Naive thymus-derived CD4-positive, alpha-beta T cell (primary cell): ENCODE data around the gene GPR171. TPM values are rescaled to one million over a fixed set of nuclear protein-coding genes. Genes with fewer than 3 reads are reported as not detected.
"Not testable (repeated sequence)": the region's sequence is repeated elsewhere in the genome, so short reads cannot be mapped to it uniquely, and the experiment has no call there.

Source experiments
- ATAC-seq: fragments of 150-1000 bp; cut with Tn5 transposase; 2 replicates; pipeline ENCODE4 v1.10.0; 2021; ENCODE audit warnings: mild to moderate bottlenecking, moderate library complexity
- CTCF ChIA-PET: fragments of 350-600 bp; sonication (Branson Sonifier 250); formaldehyde crosslinking; loops from one replicate; lab custom pipeline; 2021; ENCODE audit warnings: antibody characterized with exemption; lab: Charles Lee
- POLR2A ChIA-PET: fragments of 350-600 bp; sonication (Branson Sonifier 250); formaldehyde crosslinking; loops from one replicate; lab custom pipeline; 2021; ENCODE audit warnings: antibody characterized with exemption, inconsistent platforms; lab: Charles Lee
- DNase-seq, 9 donors: peaks; one replicate each; pipeline versions ENCODE4 v3.0.0 to v3.0.0-alpha.2; 2020 to 2022; ENCODE audit warnings: mixed read lengths in 1 of 9
- H3K27ac ChIP-seq: one replicate; pipeline ENCODE4 v1.7.0; 2013; ENCODE audit warnings: mild to moderate bottlenecking, low read depth, low read length, moderate library complexity
- H3K27me3 ChIP-seq, 2 donors: one replicate each; pipeline ENCODE4 v1.7.0; 2013; ENCODE audit warnings: low read length in 2 of 2, mild to moderate bottlenecking in 2 of 2, moderate library complexity in 2 of 2; ENCODE audit not compliant: control insufficient read depth in 2 of 2, insufficient read depth in 2 of 2
- H3K36me3 ChIP-seq, 3 experiments: 1 replicate in 2 of 3; 2 replicates in 1 of 3; pipeline ENCODE4 v1.7.0; 2013; ENCODE audit warnings: low read length in 3 of 3, mild to moderate bottlenecking in 3 of 3, moderate library complexity in 1 of 3; ENCODE audit not compliant: insufficient read depth in 3 of 3, control insufficient read depth in 2 of 3
- H3K4me1 ChIP-seq, 2 donors: one replicate each; pipeline ENCODE4 v1.7.0; 2013; ENCODE audit warnings: low read length in 2 of 2, mild to moderate bottlenecking in 2 of 2, moderate library complexity in 1 of 2; ENCODE audit not compliant: control insufficient read depth in 2 of 2, insufficient read depth in 2 of 2
- H3K4me3 ChIP-seq: 2 replicates; pipeline ENCODE4 v1.7.0; 2013; ENCODE audit warnings: mild to moderate bottlenecking, low read length
- H3K9me3 ChIP-seq, 3 experiments: 1 replicate in 2 of 3; 2 replicates in 1 of 3; pipeline ENCODE4 v1.7.0; 2013; ENCODE audit warnings: low read length in 3 of 3; ENCODE audit not compliant: control insufficient read depth in 2 of 3
- H3K27ac Mint-ChIP-seq, 9 donors: one replicate each; pipeline ENCODE4 v1.8.0; 2020 to 2022; ENCODE audit warnings: mixed read lengths in 9 of 9, mild to moderate bottlenecking in 8 of 9, moderate library complexity in 5 of 9, inconsistent platforms in 2 of 9
- H3K27me3 Mint-ChIP-seq, 5 donors: one replicate each; pipeline ENCODE4 v1.8.0; 2021 to 2022; ENCODE audit warnings: mixed read lengths in 5 of 5, mild to moderate bottlenecking in 1 of 5
- H3K36me3 Mint-ChIP-seq, 5 donors: one replicate each; pipeline ENCODE4 v1.8.0; 2020 to 2022; ENCODE audit warnings: mixed read lengths in 5 of 5, mild to moderate bottlenecking in 3 of 5, inconsistent platforms in 1 of 5
- H3K4me1 Mint-ChIP-seq, 7 donors: one replicate each; pipeline ENCODE4 v1.8.0; 2020 to 2022; ENCODE audit warnings: mixed read lengths in 7 of 7, mild to moderate bottlenecking in 3 of 7, inconsistent platforms in 1 of 7
- H3K4me3 Mint-ChIP-seq, 10 donors: one replicate each; pipeline ENCODE4 v1.8.0; 2020 to 2022; ENCODE audit warnings: mild to moderate bottlenecking in 10 of 10, mixed read lengths in 10 of 10, moderate library complexity in 6 of 10, inconsistent platforms in 2 of 10
- H3K9me3 Mint-ChIP-seq, 11 donors: one replicate each; pipeline ENCODE4 v1.8.0; 2020 to 2022; ENCODE audit warnings: mixed read lengths in 11 of 11, mild to moderate bottlenecking in 4 of 11, inconsistent platforms in 1 of 11, moderate library complexity in 1 of 11
- intact Hi-C, 2 donors: fragments of 100-400 bp; cut with micrococcal nuclease; formaldehyde crosslinking; loops; one replicate each; pipeline ENCODE4 v1.15.1; 2023
- polyA plus RNA-seq, 2 donors: library from polyadenylated mRNA; unstranded; fragments of 300-500 nt; fragmentation: Illumina TruSeq; gene quantifications; one replicate each; pipeline ENCODE4 v1.2.3, GENCODE V29; 2021
- total RNA-seq, 6 experiments: library from RNA in 5 of 6; stranded (reverse) in 5 of 6; gene quantifications; 1 replicate in 5 of 6; 2 replicates in 1 of 6; pipeline ENCODE4 v1.2.3 and lab custom pipeline; 2021 to 2026

Gene GPR171
- total and polyA plus RNA-seq, 7 experiments from 2014 or later: 16.0 to 251 (median 65.5) TPM

DNA sequence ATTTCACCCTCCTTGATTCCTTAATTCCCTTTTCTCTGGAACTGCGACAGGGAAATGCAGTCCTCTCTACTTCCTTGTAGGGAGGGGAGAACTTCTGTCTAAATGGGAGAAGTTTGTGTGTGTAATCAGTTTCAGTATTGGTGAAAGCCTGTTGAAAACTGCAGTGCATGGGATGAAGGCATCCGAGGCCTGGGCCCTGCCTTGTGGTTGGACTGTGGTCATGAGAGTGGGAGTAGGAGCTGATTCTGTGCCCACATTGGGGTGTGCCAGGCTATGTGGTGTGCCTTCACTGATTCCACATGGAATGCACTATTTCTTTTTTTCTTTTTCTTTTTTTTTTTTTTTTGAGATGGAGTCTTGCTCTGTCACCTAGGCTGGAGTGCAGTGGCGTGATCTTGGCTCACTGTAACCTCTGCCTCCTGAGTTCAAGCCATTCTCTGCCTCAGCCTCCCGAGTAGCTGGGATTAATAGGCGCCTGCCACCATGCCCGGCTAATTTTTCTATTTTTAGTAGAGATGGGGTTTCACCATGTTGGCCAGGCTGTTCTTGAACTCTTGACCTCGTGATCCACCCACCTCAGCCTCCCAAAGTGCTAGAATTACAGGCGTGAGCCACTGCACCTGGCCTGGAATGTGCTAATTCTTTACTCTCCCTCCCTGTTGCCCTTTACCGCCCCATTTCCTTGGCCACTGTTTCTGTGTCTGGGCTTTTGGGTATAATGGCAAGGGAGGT lies 32.9 kb downstream of the GPR171 start:
- H3K4me3 Mint-ChIP-seq: peak overlapping the region in 7 of 10 donors; percentile 66 to 75 (median 69)

GRCh38 chr3:151169262-151169947 lies 33.6 kb downstream of the GPR171 start:
- DNase-seq: no peak
- Mint-ChIP-seq H3K36me3 (peaks cover 0 to 2% (median 0%) of the 10 kb centered on the region in 5 donors), H3K4me1 (peaks cover 28 to 57% (median 48%) of the 10 kb centered on the region in 7 donors), H3K4me3 (peak overlapping the region in 2 of 10 donors; percentile 41 to 68), H3K27me3 (no peaks in the 10 kb centered on the region), H3K9me3 (no peaks in the 10 kb centered on the region), H3K27ac (peak overlapping the region in 8 of 9 donors; percentile 18 to 89 (median 67))
- ATAC-seq: peak; percentile 45
- intact Hi-C loops: loop anchor here (5.0 kb wide), 1 partner anchor 748 kb away; no protein-coding TSS in a partner anchor
- Histone ChIP-seq H3K36me3 (no peaks in the 10 kb centered on the region), H3K4me1 (peaks cover 24 to 30% of the 10 kb centered on the region in 2 donors), H3K4me3 (no peak overlapping the region), H3K27ac (no peak overlapping the region), H3K27me3 (no peaks in the 10 kb centered on the region), H3K9me3 (no peaks in the 10 kb centered on the region)
- ChIA-PET CTCF (interaction anchor here (0.6 to 4.3 kb wide), 18 partner anchors 11 to 159 kb away, joined by 3 to 107 read pairs (median 9); partner anchors contain the start of gene P2RY14), POLR2A (interaction anchor here (1.2 to 6.4 kb wide), 4 partner anchors 32 to 138 kb away, joined by 4 to 70 read pairs (median 9); partner anchors contain the start of genes GPR171 and P2RY14)

More for the DNA sequence above, 32.9 kb downstream of the GPR171 start:
- H3K4me3 ChIP-seq, H3K36me3 Mint-ChIP-seq, H3K9me3 Mint-ChIP-seq, H3K27ac ChIP-seq, H3K27me3 ChIP-seq, H3K36me3 ChIP-seq, H3K9me3 ChIP-seq, H3K27me3 Mint-ChIP-seq: not testable (repeated sequence)
- ChIA-PET POLR2A (interaction anchor here (0.6 to 6.4 kb wide), 4 partner anchors 31 to 437 kb away, joined by 3 to 70 read pairs (median 4); partner anchors contain the start of genes GPR171 and P2RY14), CTCF (interaction anchor here (0.7 to 4.3 kb wide), 6 partner anchors 31 to 572 kb away, joined by 4 to 107 read pairs (median 20); partner anchors contain the start of gene P2RY14)
- H3K4me1 Mint-ChIP-seq: peaks cover 28 to 59% (median 48%) of the 10 kb centered on the region in 7 donors
- ATAC-seq (peak; percentile 62), DNase-seq (peak in 1 of 9 donors; percentile 62)
- intact Hi-C loops: loop anchor here (5.0 kb wide), 1 partner anchor 747 kb away; no protein-coding TSS in a partner anchor
- H3K27ac Mint-ChIP-seq: peak overlapping the region; percentile 65 to 92 (median 84)
- peaks cover 24 to 30% of the 10 kb centered on the region in 2 donors for H3K4me1 ChIP-seq

- Histone ChIP-seq H3K27me3 (no peaks in the 10 kb centered on the region), H3K36me3 (no peaks in the 10 kb centered on the region), H3K4me1 (peaks cover 24 to 30% of the 10 kb centered on the region in 2 donors), H3K4me3 (no peak overlapping the region), H3K9me3 (no peaks in the 10 kb centered on the region), H3K27ac (no peak overlapping the region)
- Mint-ChIP-seq H3K27ac (peak overlapping the region in 1 of 9 donors; percentile 31), H3K9me3 (no peaks in the 10 kb centered on the region), H3K36me3 (peaks cover 0 to 2% (median 0%) of the 10 kb centered on the region in 5 donors), H3K4me1 (peaks cover 28 to 48% (median 40%) of the 10 kb centered on the region in 7 donors), H3K27me3 (no peaks in the 10 kb centered on the region), H3K4me3 (no peak overlapping the region)
- DNase-seq (peak; percentile 55 to 79 (median 68)), ATAC-seq (peak; percentile 77)
- ChIA-PET POLR2A (interaction anchor here (1.2 to 6.4 kb wide), 5 partner anchors 33 to 139 kb away, joined by 3 to 70 read pairs (median 5); partner anchors contain the start of genes GPR171 and P2RY14), CTCF (interaction anchor here (0.6 to 4.3 kb wide), 37 partner anchors 11 to 669 kb away, joined by 3 to 107 read pairs (median 5); partner anchors contain the start of genes GPR171 and P2RY14)
- intact Hi-C loops: loop anchor here (1.0 to 5.0 kb wide), 6 partner anchors 42 to 749 kb away; no protein-coding TSS in a partner anchor
Measured at GRCh38 chr3:151168269-151169094, 34.5 kb downstream of the GPR171 start.

DNA sequence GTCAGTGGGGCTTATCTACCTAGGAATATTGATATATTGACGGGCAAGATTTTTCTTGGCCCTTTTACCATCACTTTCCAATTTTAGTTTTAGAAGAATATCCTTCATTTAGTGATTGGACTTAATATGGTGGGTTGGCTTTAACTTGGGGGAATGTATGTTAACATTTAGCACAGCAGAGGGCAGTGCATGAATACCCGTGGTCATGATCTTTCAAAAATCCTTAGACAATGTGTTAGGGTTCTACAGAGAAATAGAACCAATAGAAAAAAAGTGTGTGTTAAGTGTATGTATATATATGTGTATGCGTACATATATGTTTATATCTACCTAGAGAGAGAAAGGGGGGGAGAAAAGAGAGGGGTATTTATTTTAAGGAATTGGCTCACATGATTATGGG lies 36.9 kb downstream of the GPR171 start:
- no peaks in the 10 kb centered on the region for H3K36me3 ChIP-seq
- intact Hi-C loops: loop anchor here (1.0 to 5.0 kb wide), 2 partner anchors 161 to 751 kb away; no protein-coding TSS in a partner anchor
- ATAC-seq (no peak), DNase-seq (no peak)
- H3K9me3 Mint-ChIP-seq: no peaks in the 10 kb centered on the region
- no peak overlapping the region for H3K27ac ChIP-seq
- H3K4me3 Mint-ChIP-seq: no peak overlapping the region
- CTCF ChIA-PET: interaction anchor here (1.3 to 4.3 kb wide), 4 partner anchors 10 to 114 kb away, joined by 4 to 107 read pairs (median 20); partner anchors contain the start of gene P2RY14
- POLR2A ChIA-PET: no interaction called here
- H3K4me1 Mint-ChIP-seq: peaks cover 17 to 28% (median 20%) of the 10 kb centered on the region in 7 donors
- no peaks in the 10 kb centered on the region for H3K36me3 Mint-ChIP-seq
- no peaks in the 10 kb centered on the region for H3K27me3 ChIP-seq
- no peaks in the 10 kb centered on the region for H3K9me3 ChIP-seq
- peaks cover 14 to 16% of the 10 kb centered on the region in 2 donors for H3K4me1 ChIP-seq
- H3K27ac Mint-ChIP-seq: no peak overlapping the region
- H3K4me3 ChIP-seq: no peak overlapping the region
- H3K27me3 Mint-ChIP-seq: no peaks in the 10 kb centered on the region

DNA sequence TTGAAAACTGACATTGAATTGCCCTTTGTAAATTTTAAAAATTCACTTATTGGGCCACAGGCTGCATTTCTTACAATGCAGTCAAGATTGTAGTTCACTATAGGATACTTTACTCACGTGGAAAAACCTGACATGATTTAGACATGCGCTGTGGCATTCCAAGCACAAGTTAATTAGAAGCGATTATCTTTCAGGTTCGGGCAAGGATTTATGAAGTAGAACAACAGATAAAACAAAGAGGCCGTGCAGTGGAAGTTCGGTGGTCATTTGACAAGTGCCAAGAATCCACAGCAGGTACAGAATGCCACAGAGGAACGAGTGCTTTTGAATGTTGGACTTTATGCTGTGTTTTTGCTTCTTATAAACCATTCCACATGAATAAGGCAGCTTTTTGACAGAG lies 37.8 kb downstream of the GPR171 start:
- no peaks in the 10 kb centered on the region for H3K36me3 ChIP-seq
- H3K27ac Mint-ChIP-seq: no peak overlapping the region
- ChIA-PET CTCF (no interaction called here), POLR2A (no interaction called here)
- ATAC-seq (no peak), DNase-seq (no peak)
- peaks cover 5 to 7% of the 10 kb centered on the region in 2 donors for H3K4me1 ChIP-seq
- H3K4me3 Mint-ChIP-seq: no peak overlapping the region
- H3K36me3 Mint-ChIP-seq: no peaks in the 10 kb centered on the region
- H3K9me3 ChIP-seq: no peaks in the 10 kb centered on the region
- no peak overlapping the region for H3K4me3 ChIP-seq
- H3K4me1 Mint-ChIP-seq: peaks cover 8 to 19% (median 11%) of the 10 kb centered on the region in 7 donors
- intact Hi-C loops: loop anchor here (5.0 kb wide), 1 partner anchor 752 kb away; no protein-coding TSS in a partner anchor
- no peak overlapping the region for H3K27ac ChIP-seq
- H3K9me3 Mint-ChIP-seq: no peaks in the 10 kb centered on the region
- H3K27me3 Mint-ChIP-seq: no peaks in the 10 kb centered on the region
- no peaks in the 10 kb centered on the region for H3K27me3 ChIP-seq
